T1000 (cell line): ENCODE data around the gene RAP1A.
"Not testable (repeated sequence)": the region's sequence is repeated elsewhere in the genome, so short reads cannot be mapped to it uniquely, and the experiment has no call there.

ENCODE experiments used
- DNase-seq: peaks from one replicate; lab custom pipeline; 2025; ENCODE audit warnings: mixed read lengths; lab: John Stamatoyannopoulos, UW

Gene RAP1A

GRCh38 chr1:111629190-111629954 lies 9.8 kb downstream of the RAP1A start:
- no peak for DNase-seq

- DNase-seq = no peak
Measured at GRCh38 chr1:111630567-111630966, 11.0 kb downstream of the RAP1A start.

GRCh38 chr1:111631502-111631901 lies 11.9 kb downstream of the RAP1A start:
- DNase-seq = no peak

- not testable (repeated sequence) for DNase-seq
Measured at GRCh38 chr1:111632771-111633170, 13.2 kb downstream of the RAP1A start.

GRCh38 chr1:111633736-111634247 lies 14.2 kb downstream of the RAP1A start:
- DNase-seq = no peak

GRCh38 chr1:111635324-111636009 lies 15.9 kb downstream of the RAP1A start:
- no peak for DNase-seq

- DNase-seq = no peak
Measured at GRCh38 chr1:111638320-111638719, 18.7 kb downstream of the RAP1A start.

- DNase-seq = no peak
Measured at GRCh38 chr1:111639602-111640198, 20.1 kb downstream of the RAP1A start.

GRCh38 chr1:111643097-111643496 lies 23.5 kb downstream of the RAP1A start:
- no peak for DNase-seq

GRCh38 chr1:111643696-111644095 lies 24.1 kb downstream of the RAP1A start:
- no peak for DNase-seq

- no peak for DNase-seq
Measured at GRCh38 chr1:111644506-111644905, 24.9 kb downstream of the RAP1A start.

GRCh38 chr1:111647736-111648135 lies 28.1 kb downstream of the RAP1A start:
- DNase-seq = no peak

GRCh38 chr1:111648806-111649205 lies 29.2 kb downstream of the RAP1A start:
- DNase-seq = no peak

GRCh38 chr1:111649227-111649626 lies 29.6 kb downstream of the RAP1A start:
- no peak for DNase-seq

GRCh38 chr1:111649648-111650047 lies 30.1 kb downstream of the RAP1A start:
- no peak for DNase-seq

GRCh38 chr1:111653709-111654108 lies 34.1 kb downstream of the RAP1A start:
- DNase-seq = no peak

GRCh38 chr1:111654839-111655238 lies 35.2 kb downstream of the RAP1A start:
- DNase-seq = no peak

- DNase-seq = no peak
Measured at GRCh38 chr1:111656086-111657017, 36.8 kb downstream of the RAP1A start.

GRCh38 chr1:111658622-111659021 lies 39.0 kb downstream of the RAP1A start:
- no peak for DNase-seq

- no peak for DNase-seq
Measured at GRCh38 chr1:111660204-111661150, 40.9 kb downstream of the RAP1A start.

- DNase-seq = no peak
Measured at GRCh38 chr1:111664652-111665051, 45.1 kb downstream of the RAP1A start.
